GM19395 (cell line): ENCODE results near the gene MRPS2.

ENCODE experiments used
- ATAC-seq: cut with Tn5 transposase; IDR thresholded peaks from one replicate; pipeline ENCODE4 v1.9.1; 2021; ENCODE audit warnings: mild to moderate bottlenecking, moderate library complexity; ENCODE audit not compliant: unreplicated experiment

The MRPS2 gene

GRCh38 chr9:135498381-135499126 lies 1.9 kb upstream of the MRPS2 start:
- no peak for ATAC-seq

GRCh38 chr9:135499326-135500070 lies 984 bp upstream of the MRPS2 start:
- peak; percentile 50 for ATAC-seq

- peak; percentile 25 for ATAC-seq
These were observed 384 bp upstream of the MRPS2 start for GRCh38 chr9:135500071-135500524.

- no peak for ATAC-seq
These were observed 1.0 kb downstream of the MRPS2 start for GRCh38 chr9:135501261-135502167.

GRCh38 chr9:135502168-135502872 lies 1.8 kb downstream of the MRPS2 start:
- ATAC-seq = no peak

GRCh38 chr9:135502873-135503321 lies 2.4 kb downstream of the MRPS2 start:
- no peak for ATAC-seq

GRCh38 chr9:135503371-135504261 lies 3.1 kb downstream of the MRPS2 start:
- ATAC-seq = no peak

- ATAC-seq = no peak
These were observed 4.1 kb downstream of the MRPS2 start for GRCh38 chr9:135504262-135505243.

- no peak for ATAC-seq
These were observed 5.1 kb downstream of the MRPS2 start for GRCh38 chr9:135505406-135506187.

- ATAC-seq = no peak
These were observed 6.0 kb downstream of the MRPS2 start for GRCh38 chr9:135506327-135507103.

- ATAC-seq = no peak
These were observed 6.9 kb downstream of the MRPS2 start for GRCh38 chr9:135507104-135508035.

- ATAC-seq = no peak
These were observed 7.8 kb downstream of the MRPS2 start for GRCh38 chr9:135508211-135508820.

GRCh38 chr9:135509458-135509857 lies 9.0 kb downstream of the MRPS2 start:
- ATAC-seq = no peak

GRCh38 chr9:135512241-135512603 lies 11.7 kb downstream of the MRPS2 start:
- no peak for ATAC-seq

- ATAC-seq = no peak
These were observed 12.4 kb downstream of the MRPS2 start for GRCh38 chr9:135512904-135513303.
